Nucleus accumbens (tissue), 56 donors: ENCODE measurements around the gene NT5DC3.

Experiments
- DNase-seq, 56 donors: peaks; one replicate each; lab custom pipeline; 2025; lab: John Stamatoyannopoulos, UW

NT5DC3 gene

GRCh38 chr12:103840876-103841689 lies at the start of gene NT5DC3:
Gene NT5DC3, minus strand, starts transcription at chr12:103841234. Its CDS starts 78 bp downstream, at chr12:103841156.
- DNase-seq: peak in 54 of 56 donors; percentile 8 to 89 (median 70)

DNA sequence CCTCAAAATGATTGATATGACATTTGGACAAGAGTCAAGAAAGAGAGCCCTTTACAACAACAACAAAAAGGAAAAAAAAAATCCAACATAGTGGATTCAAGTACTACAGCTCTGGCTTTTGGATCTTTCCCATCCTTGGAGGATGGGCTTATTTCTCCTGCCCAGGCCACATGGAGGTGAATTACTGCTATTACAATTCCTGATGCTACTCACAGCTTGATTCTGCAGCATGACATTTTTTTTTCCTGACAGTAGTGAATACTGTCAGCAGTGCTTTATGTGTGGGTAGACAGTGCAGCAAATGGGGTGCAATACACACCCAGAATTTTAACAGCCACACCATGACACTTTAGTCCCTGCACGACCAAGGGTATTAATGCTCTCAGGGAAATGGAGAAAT lies 46.7 kb upstream of the NT5DC3 start:
- peak in 12 of 56 donors; percentile 2 to 29 (median 8) for DNase-seq

DNA sequence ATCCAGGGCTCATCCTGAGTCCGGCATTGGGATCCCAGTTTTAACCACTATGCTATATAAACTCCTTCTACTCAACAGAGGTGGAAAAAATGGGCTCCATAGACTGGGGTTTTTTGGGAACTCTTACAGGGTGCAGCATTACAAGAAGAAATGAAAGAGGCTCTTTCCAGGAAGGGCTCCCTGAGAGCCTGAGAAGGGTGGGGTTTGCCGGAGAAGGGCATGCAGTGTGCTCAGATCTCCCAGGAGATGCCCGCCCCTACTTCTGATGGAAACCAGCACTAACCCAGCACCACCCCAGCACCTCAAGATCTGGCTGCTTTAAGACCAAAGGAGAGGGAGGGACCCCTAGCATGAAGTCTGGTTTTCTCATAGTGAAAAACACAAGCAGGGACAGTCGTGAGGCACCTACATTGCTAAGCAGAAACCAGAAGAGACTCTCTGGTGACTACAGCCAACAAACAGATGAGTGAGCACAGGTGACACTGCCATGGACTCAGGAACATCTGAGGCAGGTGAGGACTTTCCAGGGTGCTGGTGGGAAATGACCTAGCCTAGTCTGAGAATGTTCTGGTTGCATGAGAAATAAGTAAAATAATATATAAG lies 45.3 kb upstream of the NT5DC3 start:
- no peak for DNase-seq

DNA sequence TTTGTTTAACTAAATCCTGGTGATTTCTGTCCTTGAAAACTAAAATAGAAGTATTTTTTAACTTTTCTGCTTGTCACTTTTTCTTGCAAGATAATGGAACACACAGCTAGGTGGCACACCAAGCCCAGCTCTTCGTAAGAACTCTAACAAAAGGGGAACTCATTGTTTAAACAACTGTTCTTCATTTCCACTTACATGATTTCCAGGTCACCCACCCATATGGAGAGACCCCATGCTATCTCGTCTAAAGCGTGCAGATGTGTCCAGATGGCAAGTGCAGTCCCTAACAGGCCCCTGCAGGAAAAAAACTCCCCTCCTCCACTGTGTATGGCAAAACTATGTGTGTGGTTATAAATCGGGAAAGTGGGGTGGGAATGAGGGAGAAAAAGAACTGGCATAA lies 43.3 kb upstream of the NT5DC3 start:
- peak in 7 of 56 donors; percentile 3 to 53 (median 17) for DNase-seq

GRCh38 chr12:103883908-103884307 lies 42.9 kb upstream of the NT5DC3 start:
- DNase-seq: no peak

DNA sequence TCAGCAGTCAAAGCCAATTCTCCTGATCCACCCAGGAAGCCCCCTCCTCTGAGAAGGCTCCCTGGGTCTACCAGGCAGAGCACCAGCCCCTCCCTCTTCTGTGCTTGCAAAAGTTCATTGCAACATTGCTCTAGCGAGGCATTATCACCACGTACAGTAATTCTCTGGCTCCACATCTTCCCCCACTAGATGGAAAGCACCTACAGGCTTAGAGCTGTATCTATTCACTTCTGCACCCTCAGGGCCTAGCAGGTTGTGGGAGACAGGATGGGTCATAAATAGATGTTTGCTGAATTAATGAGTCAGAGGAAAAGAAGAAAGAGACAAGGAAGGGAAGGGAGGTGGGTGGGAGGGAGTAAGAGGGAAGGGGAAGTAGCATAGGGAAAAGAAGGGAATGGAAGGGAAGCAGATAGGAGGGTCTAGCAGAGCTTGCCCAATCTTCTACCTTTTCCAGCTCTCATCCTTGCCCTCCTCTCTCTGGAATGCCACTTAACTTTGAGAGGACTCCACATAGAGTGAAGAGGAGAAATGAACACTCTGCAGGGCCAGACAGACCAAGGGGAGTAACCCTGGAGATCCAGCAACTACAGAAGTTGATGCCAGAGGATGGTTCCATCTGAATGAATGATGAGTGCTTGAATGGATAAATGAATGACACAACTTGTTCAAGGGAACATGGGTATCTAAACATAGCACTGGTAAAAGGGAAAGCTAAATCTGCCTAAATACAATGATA lies 42.0 kb upstream of the NT5DC3 start:
- DNase-seq: no peak

DNA sequence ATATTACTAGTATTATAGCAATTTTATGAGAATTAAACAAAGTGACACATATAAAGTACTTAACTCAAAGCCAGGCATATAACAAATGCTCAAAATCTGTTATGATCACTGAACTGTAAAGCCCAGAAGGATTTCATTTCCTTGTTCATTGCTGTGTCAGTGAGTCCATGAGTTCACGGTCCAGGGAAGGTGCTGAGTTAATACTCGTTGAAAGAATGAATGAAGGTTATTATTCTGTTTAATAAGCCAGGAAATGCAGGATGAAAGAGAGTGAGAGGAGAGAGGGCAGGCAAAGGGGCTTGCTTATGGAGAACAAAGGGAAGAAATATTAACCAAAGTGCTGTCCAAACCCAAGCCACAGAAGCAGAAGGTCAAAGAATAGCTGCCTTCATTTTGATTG lies 40.2 kb upstream of the NT5DC3 start:
- no peak for DNase-seq

GRCh38 chr12:103880299-103881142 lies 39.5 kb upstream of the NT5DC3 start:
- no peak for DNase-seq

GRCh38 chr12:103879878-103880277 lies 38.8 kb upstream of the NT5DC3 start:
- DNase-seq: no peak

DNA sequence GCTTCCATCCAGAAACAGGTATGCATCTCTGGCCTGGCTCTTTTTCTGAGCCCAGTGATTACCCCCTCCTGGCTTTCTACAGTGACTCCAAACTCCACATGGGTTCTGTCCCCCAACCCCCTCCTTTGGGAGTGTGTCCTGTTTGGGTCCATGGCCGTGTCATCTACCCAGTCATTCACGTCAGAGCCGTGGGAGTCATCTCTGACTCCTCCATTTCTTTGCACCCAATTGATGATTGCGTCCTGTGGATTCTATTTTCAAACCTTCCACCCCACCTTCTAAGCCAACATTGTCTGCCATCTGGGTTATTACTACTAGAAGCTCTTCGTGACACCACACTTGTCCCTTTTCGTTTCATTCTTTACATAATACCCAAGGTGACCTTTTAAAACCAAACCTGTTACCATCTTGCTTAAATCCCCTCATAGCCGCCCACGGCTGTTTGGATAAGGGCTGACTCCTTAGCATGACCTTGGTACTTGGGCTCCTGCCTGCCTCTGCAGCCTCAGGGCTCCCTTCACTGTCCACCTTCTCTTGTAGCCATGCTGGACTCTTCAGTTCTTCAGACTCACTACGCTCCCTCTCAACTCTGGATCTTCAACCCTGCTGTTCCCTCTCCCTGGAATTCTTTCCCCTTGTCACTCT lies 38.1 kb upstream of the NT5DC3 start:
- DNase-seq: no peak

DNA sequence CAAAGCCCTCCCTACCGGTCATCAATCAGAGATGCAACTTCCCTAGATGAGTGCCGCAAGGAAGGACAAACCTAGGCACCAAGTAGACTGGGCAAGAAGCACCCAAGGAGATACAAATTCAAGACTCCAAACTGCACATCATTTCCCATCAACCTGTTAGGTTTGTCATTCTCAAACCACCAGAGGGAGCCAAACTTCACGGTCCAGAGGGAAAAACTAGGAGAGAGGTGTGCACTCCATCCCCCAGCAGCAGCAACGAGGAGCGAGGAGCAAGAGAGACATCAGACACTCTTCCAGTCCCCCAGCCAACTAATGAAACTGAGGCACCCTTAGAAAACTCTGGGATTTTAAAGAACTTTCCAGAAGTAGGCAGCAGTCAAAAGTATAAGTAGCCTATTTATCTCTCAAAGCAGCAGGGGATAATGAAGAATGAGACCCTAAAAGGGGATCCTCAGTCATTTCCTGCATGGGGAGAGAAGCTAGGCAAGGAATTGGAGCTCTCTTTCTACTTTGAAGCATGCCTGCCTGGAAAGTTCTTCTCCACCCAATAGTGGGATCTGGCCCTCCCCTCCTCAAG lies 37.0 kb upstream of the NT5DC3 start:
- peak in 28 of 56 donors; percentile 0 to 55 (median 10) for DNase-seq

GRCh38 chr12:103877288-103877687 lies 36.3 kb upstream of the NT5DC3 start:
- DNase-seq: no peak

DNA sequence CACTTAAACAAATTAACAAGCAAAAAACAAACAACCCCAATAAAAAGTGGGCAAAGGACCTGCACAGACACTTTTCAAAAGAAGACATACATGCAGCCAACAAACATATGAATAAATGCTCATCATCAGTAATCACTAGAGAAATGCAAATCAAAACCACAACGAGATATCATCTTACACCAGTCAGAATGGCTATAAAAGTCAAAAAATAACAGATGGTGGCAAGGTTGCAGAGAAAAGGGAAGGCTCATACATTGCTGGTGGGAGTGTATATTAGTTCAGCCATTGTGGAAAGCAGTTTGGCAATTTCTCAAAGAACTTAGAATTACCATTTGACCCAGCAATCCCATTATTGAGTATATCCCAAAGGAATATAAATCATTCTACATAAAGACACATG lies 34.6 kb upstream of the NT5DC3 start:
- no peak for DNase-seq

DNA sequence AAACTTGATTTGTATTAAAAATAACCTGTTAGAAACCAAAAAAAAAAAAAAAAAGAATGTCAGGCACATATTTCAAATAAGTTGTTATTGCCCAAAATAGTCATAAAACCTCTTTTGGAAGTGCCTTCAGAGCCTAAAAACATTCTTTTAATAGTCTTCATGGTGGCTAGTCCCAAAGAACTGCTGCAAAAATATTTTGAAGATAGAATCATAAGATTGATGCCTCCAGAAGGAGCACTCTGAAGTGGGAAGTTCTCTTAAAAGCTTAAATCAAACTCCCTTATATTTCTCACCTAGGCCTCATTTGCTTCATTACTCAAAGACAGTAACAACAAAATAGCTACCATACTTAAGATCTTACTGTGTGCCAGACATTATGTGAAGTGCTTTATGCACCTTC lies 27.2 kb upstream of the NT5DC3 start:
- DNase-seq: no peak

- no peak for DNase-seq
These were observed 24.2 kb upstream of the NT5DC3 start for GRCh38 chr12:103865151-103865730.

DNA sequence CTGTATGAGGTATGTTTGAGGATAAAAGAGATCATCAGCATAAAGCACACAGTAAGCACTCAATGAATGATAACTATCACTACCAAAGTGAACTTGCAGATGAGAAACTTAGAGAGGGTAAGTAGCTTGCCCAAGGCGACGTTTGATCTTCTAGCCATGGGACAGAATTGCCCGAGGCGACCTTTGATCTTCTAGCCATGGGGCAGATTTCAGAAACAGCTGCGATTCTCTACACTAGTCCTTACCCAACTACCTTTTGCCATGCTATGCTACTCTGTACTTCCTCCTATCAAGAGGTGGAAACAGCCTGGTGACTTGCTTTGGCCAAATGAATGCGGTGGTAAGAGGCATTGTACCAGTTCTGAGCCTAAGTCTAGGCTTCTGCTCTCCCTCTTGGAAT lies 23.7 kb upstream of the NT5DC3 start:
- DNase-seq: no peak

- no peak for DNase-seq
These were observed 18.0 kb upstream of the NT5DC3 start for GRCh38 chr12:103858953-103859601.

GRCh38 chr12:103858335-103858734 lies 17.3 kb upstream of the NT5DC3 start:
- no peak for DNase-seq

- DNase-seq: no peak
These were observed 16.1 kb upstream of the NT5DC3 start for GRCh38 chr12:103857164-103857563.
